ENCODE data around the gene MASP2. TPM values are rescaled to one million over a fixed set of nuclear protein-coding genes. Genes with fewer than 3 reads are reported as not detected.

The MASP2 gene
- total and polyA plus RNA-seq, 9 of the 15 experiments (the other 6 are each of a cell fraction or from before 2014, with no cell fraction given): 0.01 to 0.23 (median 0.06) TPM; not detected in 3

DNA sequence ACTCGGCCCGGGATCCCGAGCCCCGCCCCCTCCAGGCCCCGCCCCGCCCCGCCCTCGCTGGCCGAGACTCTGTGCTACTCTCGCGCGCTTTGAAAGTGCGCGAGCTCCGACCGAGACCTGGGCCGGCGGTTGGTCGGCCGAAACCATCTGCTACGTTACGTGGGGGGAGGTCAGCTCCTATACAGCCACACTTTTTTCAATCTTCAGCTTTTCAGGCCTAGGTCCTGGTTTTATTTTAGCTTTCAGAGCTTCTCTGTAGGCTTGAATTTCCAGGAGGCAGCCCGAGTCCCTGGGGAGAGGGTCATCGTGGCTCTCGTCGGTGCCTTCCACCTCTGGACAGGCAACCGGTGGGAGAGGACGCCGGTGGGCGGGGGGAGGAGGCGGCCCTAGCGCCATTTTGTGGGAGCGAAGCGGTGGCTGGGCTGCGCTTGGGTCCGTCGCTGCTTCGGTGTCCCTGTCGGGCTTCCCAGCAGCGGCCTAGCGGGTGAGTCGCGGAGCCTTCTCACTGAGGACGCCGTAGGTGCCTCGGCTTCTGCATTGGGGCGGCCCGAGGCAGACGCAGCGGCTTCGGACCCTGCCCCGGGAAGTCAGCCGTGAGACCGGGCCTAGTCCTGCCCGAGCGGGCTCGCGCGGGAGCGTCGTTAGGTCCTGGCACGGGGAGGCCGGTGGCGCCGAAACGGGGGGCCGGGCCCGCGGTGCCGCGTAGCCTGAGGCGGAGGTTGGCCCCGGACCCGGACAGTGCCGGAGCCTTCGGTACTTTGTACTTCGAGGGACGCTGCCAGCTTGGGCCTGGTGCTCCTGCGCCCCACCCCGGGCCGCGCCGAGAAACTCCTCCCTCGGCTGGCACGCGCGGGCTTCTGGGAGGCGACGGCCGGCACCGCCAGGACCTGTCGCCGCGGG, 34.5 kb downstream of the MASP2 start, which contains the start of gene TARDBP (continued):
- TF ChIP-seq, protein P1, sequence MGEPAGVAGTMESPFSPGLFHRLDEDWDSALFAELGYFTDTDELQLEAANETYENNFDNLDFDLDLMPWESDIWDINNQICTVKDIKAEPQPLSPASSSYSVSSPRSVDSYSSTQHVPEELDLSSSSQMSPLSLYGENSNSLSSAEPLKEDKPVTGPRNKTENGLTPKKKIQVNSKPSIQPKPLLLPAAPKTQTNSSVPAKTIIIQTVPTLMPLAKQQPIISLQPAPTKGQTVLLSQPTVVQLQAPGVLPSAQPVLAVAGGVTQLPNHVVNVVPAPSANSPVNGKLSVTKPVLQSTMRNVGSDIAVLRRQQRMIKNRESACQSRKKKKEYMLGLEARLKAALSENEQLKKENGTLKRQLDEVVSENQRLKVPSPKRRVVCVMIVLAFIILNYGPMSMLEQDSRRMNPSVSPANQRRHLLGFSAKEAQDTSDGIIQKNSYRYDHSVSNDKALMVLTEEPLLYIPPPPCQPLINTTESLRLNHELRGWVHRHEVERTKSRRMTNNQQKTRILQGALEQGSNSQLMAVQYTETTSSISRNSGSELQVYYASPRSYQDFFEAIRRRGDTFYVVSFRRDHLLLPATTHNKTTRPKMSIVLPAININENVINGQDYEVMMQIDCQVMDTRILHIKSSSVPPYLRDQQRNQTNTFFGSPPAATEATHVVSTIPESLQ (CRISPR knock-in tag; IDR thresholded peaks at IDR 0.05): no peak; the same call in 1 of the 2 replicates
- peak; percentile 96 for TF ChIP-seq NEUROD1 (IDR thresholded peaks at IDR 0.05; ENCODE audit: borderline replicate concordance, low read depth, low read length, partially characterized antibody)
- TF ChIP-seq, protein P2, sequence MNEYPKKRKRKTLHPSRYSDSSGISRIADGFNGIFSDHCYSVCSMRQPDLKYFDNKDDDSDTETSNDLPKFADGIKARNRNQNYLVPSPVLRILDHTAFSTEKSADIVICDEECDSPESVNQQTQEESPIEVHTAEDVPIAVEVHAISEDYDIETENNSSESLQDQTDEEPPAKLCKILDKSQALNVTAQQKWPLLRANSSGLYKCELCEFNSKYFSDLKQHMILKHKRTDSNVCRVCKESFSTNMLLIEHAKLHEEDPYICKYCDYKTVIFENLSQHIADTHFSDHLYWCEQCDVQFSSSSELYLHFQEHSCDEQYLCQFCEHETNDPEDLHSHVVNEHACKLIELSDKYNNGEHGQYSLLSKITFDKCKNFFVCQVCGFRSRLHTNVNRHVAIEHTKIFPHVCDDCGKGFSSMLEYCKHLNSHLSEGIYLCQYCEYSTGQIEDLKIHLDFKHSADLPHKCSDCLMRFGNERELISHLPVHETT (CRISPR knock-in tag; conservative IDR thresholded peaks at IDR 0.05 in 1 of 2, IDR thresholded peaks at IDR 0.05 in 1 of 2): peak; percentile 73 to 95; a peak in 3 of 4 replicates
- TF ChIP-seq NR2C2 (CRISPR knock-in tag; IDR thresholded peaks at IDR 0.05): 0 out of 2 replicates have a peak, but pooled peaks have one; percentile 73
- peak; percentile 47; the same call in 1 of the 2 replicates for TF ChIP-seq NR2C2 (tag; IDR thresholded peaks at IDR 0.05)
- TF ChIP-seq SRSF1 (IDR thresholded peaks at IDR 0.05; ENCODE audit: low read depth, low read length): 0 out of 2 replicates have a peak, but pooled peaks have one; percentile 64
- peak; percentile 86 for TF ChIP-seq PRMT5 (CRISPR knock-in tag; IDR thresholded peaks at IDR 0.05)
- TF ChIP-seq, protein P3, sequence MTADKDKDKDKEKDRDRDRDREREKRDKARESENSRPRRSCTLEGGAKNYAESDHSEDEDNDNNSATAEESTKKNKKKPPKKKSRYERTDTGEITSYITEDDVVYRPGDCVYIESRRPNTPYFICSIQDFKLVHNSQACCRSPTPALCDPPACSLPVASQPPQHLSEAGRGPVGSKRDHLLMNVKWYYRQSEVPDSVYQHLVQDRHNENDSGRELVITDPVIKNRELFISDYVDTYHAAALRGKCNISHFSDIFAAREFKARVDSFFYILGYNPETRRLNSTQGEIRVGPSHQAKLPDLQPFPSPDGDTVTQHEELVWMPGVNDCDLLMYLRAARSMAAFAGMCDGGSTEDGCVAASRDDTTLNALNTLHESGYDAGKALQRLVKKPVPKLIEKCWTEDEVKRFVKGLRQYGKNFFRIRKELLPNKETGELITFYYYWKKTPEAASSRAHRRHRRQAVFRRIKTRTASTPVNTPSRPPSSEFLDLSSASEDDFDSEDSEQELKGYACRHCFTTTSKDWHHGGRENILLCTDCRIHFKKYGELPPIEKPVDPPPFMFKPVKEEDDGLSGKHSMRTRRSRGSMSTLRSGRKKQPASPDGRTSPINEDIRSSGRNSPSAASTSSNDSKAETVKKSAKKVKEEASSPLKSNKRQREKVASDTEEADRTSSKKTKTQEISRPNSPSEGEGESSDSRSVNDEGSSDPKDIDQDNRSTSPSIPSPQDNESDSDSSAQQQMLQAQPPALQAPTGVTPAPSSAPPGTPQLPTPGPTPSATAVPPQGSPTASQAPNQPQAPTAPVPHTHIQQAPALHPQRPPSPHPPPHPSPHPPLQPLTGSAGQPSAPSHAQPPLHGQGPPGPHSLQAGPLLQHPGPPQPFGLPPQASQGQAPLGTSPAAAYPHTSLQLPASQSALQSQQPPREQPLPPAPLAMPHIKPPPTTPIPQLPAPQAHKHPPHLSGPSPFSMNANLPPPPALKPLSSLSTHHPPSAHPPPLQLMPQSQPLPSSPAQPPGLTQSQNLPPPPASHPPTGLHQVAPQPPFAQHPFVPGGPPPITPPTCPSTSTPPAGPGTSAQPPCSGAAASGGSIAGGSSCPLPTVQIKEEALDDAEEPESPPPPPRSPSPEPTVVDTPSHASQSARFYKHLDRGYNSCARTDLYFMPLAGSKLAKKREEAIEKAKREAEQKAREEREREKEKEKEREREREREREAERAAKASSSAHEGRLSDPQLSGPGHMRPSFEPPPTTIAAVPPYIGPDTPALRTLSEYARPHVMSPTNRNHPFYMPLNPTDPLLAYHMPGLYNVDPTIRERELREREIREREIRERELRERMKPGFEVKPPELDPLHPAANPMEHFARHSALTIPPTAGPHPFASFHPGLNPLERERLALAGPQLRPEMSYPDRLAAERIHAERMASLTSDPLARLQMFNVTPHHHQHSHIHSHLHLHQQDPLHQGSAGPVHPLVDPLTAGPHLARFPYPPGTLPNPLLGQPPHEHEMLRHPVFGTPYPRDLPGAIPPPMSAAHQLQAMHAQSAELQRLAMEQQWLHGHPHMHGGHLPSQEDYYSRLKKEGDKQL (CRISPR knock-in tag; IDR thresholded peaks at IDR 0.05; ENCODE audit: borderline replicate concordance): peak; percentile 88; the same call in 1 of the 2 replicates
- TF ChIP-seq, protein P4, sequence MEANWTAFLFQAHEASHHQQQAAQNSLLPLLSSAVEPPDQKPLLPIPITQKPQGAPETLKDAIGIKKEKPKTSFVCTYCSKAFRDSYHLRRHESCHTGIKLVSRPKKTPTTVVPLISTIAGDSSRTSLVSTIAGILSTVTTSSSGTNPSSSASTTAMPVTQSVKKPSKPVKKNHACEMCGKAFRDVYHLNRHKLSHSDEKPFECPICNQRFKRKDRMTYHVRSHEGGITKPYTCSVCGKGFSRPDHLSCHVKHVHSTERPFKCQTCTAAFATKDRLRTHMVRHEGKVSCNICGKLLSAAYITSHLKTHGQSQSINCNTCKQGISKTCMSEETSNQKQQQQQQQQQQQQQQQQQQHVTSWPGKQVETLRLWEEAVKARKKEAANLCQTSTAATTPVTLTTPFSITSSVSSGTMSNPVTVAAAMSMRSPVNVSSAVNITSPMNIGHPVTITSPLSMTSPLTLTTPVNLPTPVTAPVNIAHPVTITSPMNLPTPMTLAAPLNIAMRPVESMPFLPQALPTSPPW (CRISPR knock-in tag; IDR thresholded peaks at IDR 0.05): peak; percentile 94
- TF ChIP-seq FOXK2 (conservative IDR thresholded peaks at IDR 0.05 in 1 of 2, IDR thresholded peaks at IDR 0.05 in 1 of 2; ENCODE audit: low read depth in 2 of 2): peak in 1 of 2 experiments; percentile 100; a peak in 2 of 4 replicates
- no peak for TF ChIP-seq ERF (CRISPR knock-in tag; IDR thresholded peaks at IDR 0.05)
- TF ChIP-seq CREB1 (IDR thresholded peaks at IDR 0.05): 0 out of 2 replicates have a peak, but pooled peaks have one; percentile 11
- TF ChIP-seq CREB1 (CRISPR knock-in tag; IDR thresholded peaks at IDR 0.05): peak; percentile 77; the same call in 1 of the 2 replicates
